ENCODE data around the gene PHACTR1. TPM values are rescaled to one million over a fixed set of nuclear protein-coding genes. Genes with fewer than 3 reads are reported as not detected.

Gene PHACTR1
- total RNA-seq, 1 donor from 2014 or later: 8.5 TPM

GRCh38 chr6:13220266-13220665 is 503.7 kb downstream of the PHACTR1 start:
- Histone ChIP-seq H4K20me1 (ENCODE audit: insufficient read depth, low read length) (no peaks in the 10 kb centered on the region), H3K9me3 (ENCODE audit: insufficient read depth, low read depth, low read length) (no peaks in the 10 kb centered on the region), H3K4me2 (ENCODE audit: low read length) (no peak overlapping the region), H3K4me3 (ENCODE audit: insufficient read depth, low read depth, low read length) (no peak overlapping the region), H3K79me2 (ENCODE audit: insufficient read depth, low read length) (no peaks in the 10 kb centered on the region), H3K27ac (ENCODE audit: low read depth, low read length) (no peak overlapping the region), H3K4me1 (ENCODE audit: insufficient read depth, low read length) (peaks cover 10% of the 10 kb centered on the region), H3K27me3 (ENCODE audit: insufficient read depth, low read length) (no peaks in the 10 kb centered on the region), H3K36me3 (ENCODE audit: insufficient read depth, low read length) (no peaks in the 10 kb centered on the region), H2AFZ (ENCODE audit: low read depth, low read length) (no peak overlapping the region), H3K9ac (ENCODE audit: low read length) (no peak overlapping the region)
- no peak for DNase-seq (ENCODE audit: low read depth)
- no peak for FAIRE-seq
- no peak overlapping the region for H3K27ac Mint-ChIP-seq (ENCODE audit: unreplicated experiment)
- H3K4me1 Mint-ChIP-seq (ENCODE audit: low read depth, unreplicated experiment): peaks cover 13% of the 10 kb centered on the region
- H3K27me3 Mint-ChIP-seq (ENCODE audit: low read depth, unreplicated experiment): no peaks in the 10 kb centered on the region
- peaks cover 2% of the 10 kb centered on the region for H3K9me3 Mint-ChIP-seq (ENCODE audit: unreplicated experiment)
- TF ChIP-seq CTCF (IDR thresholded peaks at IDR 0.05; ENCODE audit: insufficient read depth, low read depth, low read length): no peak
- TF ChIP-seq EZH2 (IDR thresholded peaks at IDR 0.05; ENCODE audit: insufficient read depth, low read length): no peak
- H3K4me3 Mint-ChIP-seq (ENCODE audit: unreplicated experiment): no peak overlapping the region
- peaks cover 3% of the 10 kb centered on the region for H3K36me3 Mint-ChIP-seq (ENCODE audit: low read depth, unreplicated experiment)

DNA sequence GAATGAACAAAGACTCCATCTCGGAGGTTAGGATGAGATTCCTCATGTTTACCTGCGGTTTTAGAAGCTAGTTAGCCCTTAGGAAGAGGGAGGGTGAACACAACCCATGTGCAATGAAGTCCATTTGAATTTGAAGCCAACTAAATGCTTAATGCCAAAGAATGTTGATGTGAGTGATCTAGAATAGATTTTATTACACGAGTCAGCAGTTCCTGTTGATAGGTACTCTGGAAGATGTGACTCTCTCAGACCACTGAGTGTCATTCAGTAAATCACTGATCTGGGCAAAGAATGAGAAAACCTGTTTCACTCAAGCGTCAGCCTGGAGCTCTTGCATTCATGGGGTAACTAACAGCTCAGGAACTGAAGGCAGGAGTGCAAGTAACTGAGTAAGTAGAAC is 505.5 kb downstream of the PHACTR1 start:
- peaks cover 12% of the 10 kb centered on the region for H3K4me1 Mint-ChIP-seq (ENCODE audit: low read depth, unreplicated experiment)
- TF ChIP-seq CTCF (IDR thresholded peaks at IDR 0.05; ENCODE audit: insufficient read depth, low read depth, low read length) (no peak), EZH2 (IDR thresholded peaks at IDR 0.05; ENCODE audit: insufficient read depth, low read length) (no peak)
- Histone ChIP-seq H2AFZ (ENCODE audit: low read depth, low read length) (no peak overlapping the region), H3K9me3 (ENCODE audit: insufficient read depth, low read depth, low read length) (no peaks in the 10 kb centered on the region), H3K9ac (ENCODE audit: low read length) (no peak overlapping the region), H4K20me1 (ENCODE audit: insufficient read depth, low read length) (no peaks in the 10 kb centered on the region), H3K4me2 (ENCODE audit: low read length) (no peak overlapping the region), H3K27ac (ENCODE audit: low read depth, low read length) (no peak overlapping the region), H3K79me2 (ENCODE audit: insufficient read depth, low read length) (no peaks in the 10 kb centered on the region), H3K4me1 (ENCODE audit: insufficient read depth, low read length) (peaks cover 9% of the 10 kb centered on the region), H3K27me3 (ENCODE audit: insufficient read depth, low read length) (no peaks in the 10 kb centered on the region), H3K36me3 (ENCODE audit: insufficient read depth, low read length) (no peaks in the 10 kb centered on the region), H3K4me3 (ENCODE audit: insufficient read depth, low read depth, low read length) (no peak overlapping the region)
- peaks cover 2% of the 10 kb centered on the region for H3K9me3 Mint-ChIP-seq (ENCODE audit: unreplicated experiment)
- H3K4me3 Mint-ChIP-seq (ENCODE audit: unreplicated experiment): no peak overlapping the region
- no peaks in the 10 kb centered on the region for H3K27me3 Mint-ChIP-seq (ENCODE audit: low read depth, unreplicated experiment)
- no peak for DNase-seq (ENCODE audit: low read depth)
- no peak overlapping the region for H3K27ac Mint-ChIP-seq (ENCODE audit: unreplicated experiment)
- FAIRE-seq: no peak
- peaks cover 3% of the 10 kb centered on the region for H3K36me3 Mint-ChIP-seq (ENCODE audit: low read depth, unreplicated experiment)

GRCh38 chr6:13226071-13226470 is 509.5 kb downstream of the PHACTR1 start:
- Histone ChIP-seq H3K9me3 (ENCODE audit: insufficient read depth, low read depth, low read length) (no peaks in the 10 kb centered on the region), H2AFZ (ENCODE audit: low read depth, low read length) (no peak overlapping the region), H3K79me2 (ENCODE audit: insufficient read depth, low read length) (no peaks in the 10 kb centered on the region), H3K4me3 (ENCODE audit: insufficient read depth, low read depth, low read length) (no peak overlapping the region), H3K4me2 (ENCODE audit: low read length) (no peak overlapping the region), H3K4me1 (ENCODE audit: insufficient read depth, low read length) (no peaks in the 10 kb centered on the region), H4K20me1 (ENCODE audit: insufficient read depth, low read length) (no peaks in the 10 kb centered on the region), H3K27me3 (ENCODE audit: insufficient read depth, low read length) (no peaks in the 10 kb centered on the region), H3K9ac (ENCODE audit: low read length) (no peak overlapping the region), H3K36me3 (ENCODE audit: insufficient read depth, low read length) (no peaks in the 10 kb centered on the region), H3K27ac (ENCODE audit: low read depth, low read length) (no peak overlapping the region)
- Mint-ChIP-seq H3K4me1 (ENCODE audit: low read depth, unreplicated experiment) (no peaks in the 10 kb centered on the region), H3K36me3 (ENCODE audit: low read depth, unreplicated experiment) (peaks cover 2% of the 10 kb centered on the region), H3K4me3 (ENCODE audit: unreplicated experiment) (no peak overlapping the region), H3K9me3 (ENCODE audit: unreplicated experiment) (no peaks in the 10 kb centered on the region), H3K27me3 (ENCODE audit: low read depth, unreplicated experiment) (peaks cover 3% of the 10 kb centered on the region), H3K27ac (ENCODE audit: unreplicated experiment) (no peak overlapping the region)
- FAIRE-seq: no peak
- no peak for DNase-seq (ENCODE audit: low read depth)
- TF ChIP-seq EZH2 (IDR thresholded peaks at IDR 0.05; ENCODE audit: insufficient read depth, low read length) (no peak), CTCF (IDR thresholded peaks at IDR 0.05; ENCODE audit: insufficient read depth, low read depth, low read length) (no peak)

All from astrocyte (in vitro differentiated cells and primary cell).